Kidney (tissue), 22 donors: ENCODE data around the gene PLEKHA4. TPM values are rescaled to one million over a fixed set of nuclear protein-coding genes. Genes with fewer than 3 reads are reported as not detected.

Source experiments
- DNase-seq, 5 donors: peaks; one replicate each; pipeline ENCODE4 v3.0.0-alpha.2; 2013 to 2020
- FAIRE-seq: peaks from 2 replicates; lab custom pipeline; 2012; peaks lifted over from hg19 to GRCh38; lab: Jason Lieb, UNC
- H3K27ac ChIP-seq, 2 donors: one replicate each; pipeline ENCODE4 v1.7.0; 2013; ENCODE audit warnings: low read depth in 2 of 2, low read length in 2 of 2, inconsistent platforms in 1 of 2
- H3K27me3 ChIP-seq: one replicate; pipeline ENCODE4 v1.7.1; 2013; ENCODE audit warnings: low read length, inconsistent platforms; ENCODE audit not compliant: control insufficient read depth, insufficient read depth
- H3K36me3 ChIP-seq, 3 donors: one replicate each; pipeline versions ENCODE4 v1.7.0 to v1.7.1; 2013; ENCODE audit warnings: low read length in 3 of 3, control low read depth in 1 of 3, inconsistent platforms in 1 of 3; ENCODE audit not compliant: insufficient read depth in 3 of 3, control insufficient read depth in 2 of 3
- H3K4me1 ChIP-seq, 3 donors: one replicate each; pipeline versions ENCODE4 v1.7.0 to v1.7.1; 2013; ENCODE audit warnings: low read length in 3 of 3, inconsistent platforms in 1 of 3, low read depth in 1 of 3; ENCODE audit not compliant: control insufficient read depth in 2 of 3, insufficient read depth in 2 of 3
- H3K4me3 ChIP-seq, 3 donors: one replicate each; pipeline versions ENCODE4 v1.7.0 to v1.8.1; 2013; ENCODE audit warnings: low read length in 3 of 3, control low read depth in 1 of 3, inconsistent platforms in 1 of 3
- H3K9ac ChIP-seq, 3 donors: one replicate each; pipeline versions ENCODE4 v1.7.0 to v1.7.1; 2013; ENCODE audit warnings: low read length in 3 of 3, control low read depth in 1 of 3, inconsistent platforms in 1 of 3
- H3K9me3 ChIP-seq, 3 donors: one replicate each; pipeline versions ENCODE4 v1.7.0 to v1.7.1; 2013; ENCODE audit warnings: low read length in 3 of 3, control low read depth in 1 of 3, inconsistent platforms in 1 of 3; ENCODE audit not compliant: control insufficient read depth in 2 of 3, insufficient read depth in 1 of 3
- CTCF ChIP-seq: IDR thresholded peaks from 3 replicates; pipeline ENCODE4 v1.5.1; 2012; ENCODE audit warnings: mild to moderate bottlenecking, moderate library complexity, borderline replicate concordance; ENCODE audit not compliant: insufficient read depth; ENCODE audit errors: extremely low read depth
- intact Hi-C: fragments of 100-400 bp; cut with DNase I; formaldehyde crosslinking; loops from one replicate; pipeline ENCODE4 v1.11.1; 2022
- long read RNA-seq, 10 donors: library from polyadenylated mRNA in 1 of 10; unstranded in 1 of 10; transcript quantifications; one replicate each; pipeline ENCODE4 v2.0.0 and lab custom pipeline, GENCODE V29; 2021 to 2026
- polyA plus RNA-seq: library from polyadenylated mRNA; stranded (reverse); fragments of 350-450 nt; fragmentation: Illumina TruSeq; extraction: RNeasy Lipid Tissue Mini Kit (QIAGEN cat#74804); gene quantifications from one replicate; pipeline ENCODE4 v1.2.3, GENCODE V29; 2014; ENCODE audit warnings: low read depth, low replicate concordance; ENCODE audit not compliant: insufficient read depth
- total RNA-seq: library from RNA; stranded (reverse); fragmentation: NEBNext Ultra II Directional; extraction: Animal tissue kit (Norgen Biotek cat#: 25700); gene quantifications from one replicate; pipeline ENCODE4 v1.2.1, GENCODE V29; 2021
- donor health status: control.
- donor health status: control.
- donor health status: control.
- donor health status: control.
- donor health status: control.
- donor health status: DM: yes; HTN: yes; CAD: no.
- donor health status: Normal renal cell carcinoma (clear cell type).

Gene PLEKHA4, protein sequence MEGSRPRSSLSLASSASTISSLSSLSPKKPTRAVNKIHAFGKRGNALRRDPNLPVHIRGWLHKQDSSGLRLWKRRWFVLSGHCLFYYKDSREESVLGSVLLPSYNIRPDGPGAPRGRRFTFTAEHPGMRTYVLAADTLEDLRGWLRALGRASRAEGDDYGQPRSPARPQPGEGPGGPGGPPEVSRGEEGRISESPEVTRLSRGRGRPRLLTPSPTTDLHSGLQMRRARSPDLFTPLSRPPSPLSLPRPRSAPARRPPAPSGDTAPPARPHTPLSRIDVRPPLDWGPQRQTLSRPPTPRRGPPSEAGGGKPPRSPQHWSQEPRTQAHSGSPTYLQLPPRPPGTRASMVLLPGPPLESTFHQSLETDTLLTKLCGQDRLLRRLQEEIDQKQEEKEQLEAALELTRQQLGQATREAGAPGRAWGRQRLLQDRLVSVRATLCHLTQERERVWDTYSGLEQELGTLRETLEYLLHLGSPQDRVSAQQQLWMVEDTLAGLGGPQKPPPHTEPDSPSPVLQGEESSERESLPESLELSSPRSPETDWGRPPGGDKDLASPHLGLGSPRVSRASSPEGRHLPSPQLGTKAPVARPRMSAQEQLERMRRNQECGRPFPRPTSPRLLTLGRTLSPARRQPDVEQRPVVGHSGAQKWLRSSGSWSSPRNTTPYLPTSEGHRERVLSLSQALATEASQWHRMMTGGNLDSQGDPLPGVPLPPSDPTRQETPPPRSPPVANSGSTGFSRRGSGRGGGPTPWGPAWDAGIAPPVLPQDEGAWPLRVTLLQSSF
- total RNA-seq (79.1 TPM), polyA plus RNA-seq (22.9 TPM)
- long read RNA-seq, donor 1, partial matches to known transcripts = 15 of 15 reads
- long read RNA-seq, donor 1, other reads (novel, unspliced or antisense) = 0 of 15 reads
- long read RNA-seq, donor 2, partial matches to known transcripts = 6 of 7 reads
- long read RNA-seq, donor 2, other reads (novel, unspliced or antisense) = 0 of 7 reads
- long read RNA-seq, donor 3, partial matches to known transcripts = 0 of 2 reads
- long read RNA-seq, donor 3, other reads (novel, unspliced or antisense) = 0 of 2 reads
- long read RNA-seq, donor 4, partial matches to known transcripts = 23 of 75 reads
- long read RNA-seq, donor 4, other reads (novel, unspliced or antisense) = 48 of 75 reads
- long read RNA-seq, donor 5 = 0 reads
- long read RNA-seq, donor 6, partial matches to known transcripts = 0 of 5 reads
- long read RNA-seq, donor 6, other reads (novel, unspliced or antisense) = 0 of 5 reads
- long read RNA-seq, donor 7, transcript PLEKHA4-201 (20 exons, 3,088 nt) = major isoform, 14 of 68 reads
- long read RNA-seq, donor 7, partial matches to known transcripts = 18 of 68 reads
- long read RNA-seq, donor 7, other reads (novel, unspliced or antisense) = 36 of 68 reads
- long read RNA-seq, donor 8, partial matches to known transcripts = 10 of 13 reads
- long read RNA-seq, donor 8, other reads (novel, unspliced or antisense) = 0 of 13 reads
- long read RNA-seq, donor 9, partial matches to known transcripts = 7 of 9 reads
- long read RNA-seq, donor 9, other reads (novel, unspliced or antisense) = 0 of 9 reads
- long read RNA-seq, donor 10, partial matches to known transcripts = 0 of 3 reads
- long read RNA-seq, donor 10, other reads (novel, unspliced or antisense) = 0 of 3 reads

- Histone ChIP-seq H3K9ac (peak within 1 kb of the TSS; percentile 21 to 66 (median 26)), H3K27ac (peak within 1 kb of the TSS; percentile 71 to 83), H3K36me3 (peaks cover 0 to 1% (median 0%) of the 10 kb centered on the region in 3 donors), H3K27me3 (no peaks in the 10 kb centered on the region), H3K4me1 (peaks cover under 1 to 3% (median 1%) of the 10 kb centered on the region in 3 donors), H3K4me3 (peak within 1 kb of the TSS; percentile 46 to 56 (median 51)), H3K9me3 (no peaks in the 10 kb centered on the region)
- peak; percentile 45 to 93 (median 61) for DNase-seq
- intact Hi-C loops = no loop called here
- FAIRE-seq = no peak
- no peak for TF ChIP-seq CTCF
Measured at GRCh38 chr19:48868114-48868886, at the start of gene PLEKHA4. TSS of gene PLEKHA4 (minus strand) at chr19:48868617. CDS start at chr19:48867620, 997 bp downstream.

DNA sequence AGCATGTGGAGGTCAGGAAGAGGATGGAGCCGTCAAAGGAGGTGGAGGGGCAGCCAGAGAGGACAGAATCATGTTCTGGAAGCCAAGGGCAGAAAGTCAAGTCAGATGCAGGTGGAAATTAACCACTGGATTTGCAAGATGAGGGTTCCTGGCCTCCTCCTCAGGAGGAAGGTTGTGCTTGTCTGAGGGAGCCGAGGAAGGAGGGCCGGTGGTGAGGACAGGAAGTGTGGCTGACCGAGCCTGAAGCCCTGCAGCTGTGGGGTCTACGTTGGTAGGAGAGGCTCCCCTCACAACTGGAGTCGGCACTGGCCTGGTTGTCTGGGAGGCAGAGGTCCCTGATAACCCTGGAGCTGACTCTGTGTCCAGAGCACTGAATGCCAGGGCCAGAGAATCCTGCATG lies 49.7 kb upstream of the PLEKHA4 start:
- no peaks in the 10 kb centered on the region for H3K4me1 ChIP-seq
- H3K27ac ChIP-seq = no peak overlapping the region
- DNase-seq (no peak), FAIRE-seq (no peak)
- H3K9me3 ChIP-seq = no peaks in the 10 kb centered on the region
- no peaks in the 10 kb centered on the region for H3K27me3 ChIP-seq
- intact Hi-C loops = no loop called here
- no peak overlapping the region for H3K9ac ChIP-seq
- no peak overlapping the region for H3K4me3 ChIP-seq
- no peak for TF ChIP-seq CTCF
- H3K36me3 ChIP-seq = peaks cover 7 to 27% (median 17%) of the 10 kb centered on the region in 3 donors
